CD4-positive, alpha-beta T cell treated with Interleukin-15 for 4 hours (primary cell): ENCODE results near the gene TMEM233.

Source experiments
- DNase-seq: peaks from one replicate; pipeline ENCODE4 v3.0.0-alpha.2; 2020; ENCODE audit warnings: low spot score

TMEM233 gene

DNA sequence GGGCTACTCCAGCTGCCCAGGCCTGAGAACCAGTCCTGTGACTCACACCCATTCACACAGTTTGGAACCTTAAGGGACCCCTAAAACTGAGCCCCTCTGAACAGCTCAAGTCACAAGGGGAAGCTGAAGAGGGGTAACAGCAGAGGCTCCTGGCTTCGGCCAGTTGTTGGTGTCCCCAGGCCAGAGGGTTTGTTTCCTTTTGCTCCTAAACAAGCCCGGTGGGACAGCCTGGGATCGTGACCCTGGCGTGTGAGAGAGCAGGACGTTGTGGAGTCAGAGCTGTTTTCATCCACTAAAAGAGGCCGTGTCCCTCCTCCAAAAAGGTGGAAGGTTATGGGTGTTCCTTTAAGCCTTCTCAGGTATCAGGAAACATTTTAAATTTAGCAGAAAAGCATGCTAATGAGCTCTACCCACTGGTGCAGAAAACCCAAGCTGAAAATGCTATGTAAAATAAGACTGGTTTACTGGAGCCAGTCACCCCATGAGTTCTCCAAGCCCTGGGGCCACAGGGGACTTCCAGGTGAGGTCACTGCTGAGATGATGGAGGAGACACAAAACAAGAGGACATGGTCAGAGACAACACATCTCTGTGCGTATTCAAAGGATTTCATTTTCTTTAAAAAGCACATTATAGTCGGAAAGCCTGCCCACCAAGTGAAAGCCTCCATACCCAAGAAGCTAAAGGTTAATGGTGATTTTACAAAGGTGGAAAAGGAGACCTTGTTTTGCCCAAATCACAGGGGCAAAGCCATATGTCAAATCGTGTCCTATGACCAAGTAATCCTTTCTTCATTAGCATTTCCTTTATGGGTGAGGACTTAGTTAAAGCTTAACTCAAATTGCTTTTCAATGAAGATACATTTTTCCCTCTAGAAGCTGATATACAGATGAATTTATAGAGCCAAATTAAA, 88.4 kb downstream of the TMEM233 start:
- DNase-seq = no peak

DNA sequence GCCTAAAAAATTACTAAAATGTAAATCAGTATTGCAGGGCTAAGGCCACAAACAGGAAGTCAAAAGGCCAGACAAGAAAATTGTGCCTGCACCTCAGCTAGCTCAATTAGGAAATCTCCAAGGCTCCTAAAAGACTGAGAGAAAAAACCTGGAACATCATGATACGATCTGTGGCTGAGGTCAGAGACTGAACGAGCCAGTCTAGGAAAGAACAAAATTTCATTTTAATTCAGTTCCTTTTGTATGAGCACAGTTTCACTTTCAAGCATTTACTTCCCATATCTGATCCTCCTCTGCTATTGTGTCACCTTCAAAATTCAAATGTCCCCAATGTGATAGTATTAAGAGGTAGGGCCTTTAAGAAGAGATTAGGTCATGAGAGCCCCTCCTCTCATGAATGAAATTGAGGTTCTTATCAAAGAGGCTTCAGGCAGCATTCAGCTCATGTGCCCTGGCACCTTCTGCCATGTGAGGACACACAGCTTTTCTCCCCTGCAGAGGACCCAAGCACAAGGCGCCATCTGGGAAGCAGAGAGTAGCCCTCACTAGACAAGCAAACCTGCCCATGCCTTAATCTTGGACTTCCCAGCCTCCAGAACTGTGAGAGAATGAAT, 89.2 kb downstream of the TMEM233 start:
- DNase-seq = no peak

DNA sequence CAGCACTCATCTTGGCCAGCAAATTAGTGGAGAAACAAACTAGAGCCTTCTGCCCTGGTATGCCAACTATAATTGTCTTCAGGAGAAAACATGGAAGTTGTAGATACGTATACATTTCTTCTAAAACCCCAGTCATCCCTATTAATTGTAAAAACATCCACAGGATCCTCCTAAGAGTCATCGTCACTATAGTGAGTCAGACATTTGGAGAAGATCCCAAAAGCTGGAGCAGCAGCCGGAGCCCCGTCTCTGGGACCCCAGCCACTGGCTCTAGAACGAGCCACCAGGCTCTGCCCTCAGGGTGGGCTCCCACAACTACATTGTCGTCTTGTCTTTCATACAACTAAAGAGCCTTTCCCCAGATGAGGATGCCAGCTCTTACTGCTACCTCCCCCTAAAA, 89.8 kb downstream of the TMEM233 start:
- no peak for DNase-seq

DNA sequence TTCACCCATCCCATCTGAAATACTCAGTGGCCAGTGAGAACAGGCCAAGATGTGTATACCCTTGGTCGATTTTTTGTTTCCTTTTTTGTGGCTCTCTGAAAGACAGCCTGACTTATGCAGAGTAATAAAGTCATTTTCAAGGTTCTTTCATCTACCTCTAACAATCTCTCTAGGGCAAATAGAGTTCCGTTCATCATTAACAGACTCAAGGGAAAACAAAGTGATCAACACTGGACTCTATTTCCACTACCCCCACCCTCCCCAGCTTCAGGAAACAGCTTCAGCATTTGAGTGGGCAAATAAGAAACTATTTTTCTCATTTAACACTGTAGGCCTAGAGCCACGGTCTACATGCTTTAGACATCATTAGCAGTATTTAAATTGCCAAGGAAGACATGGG, 90.2 kb downstream of the TMEM233 start:
- no peak for DNase-seq

DNA sequence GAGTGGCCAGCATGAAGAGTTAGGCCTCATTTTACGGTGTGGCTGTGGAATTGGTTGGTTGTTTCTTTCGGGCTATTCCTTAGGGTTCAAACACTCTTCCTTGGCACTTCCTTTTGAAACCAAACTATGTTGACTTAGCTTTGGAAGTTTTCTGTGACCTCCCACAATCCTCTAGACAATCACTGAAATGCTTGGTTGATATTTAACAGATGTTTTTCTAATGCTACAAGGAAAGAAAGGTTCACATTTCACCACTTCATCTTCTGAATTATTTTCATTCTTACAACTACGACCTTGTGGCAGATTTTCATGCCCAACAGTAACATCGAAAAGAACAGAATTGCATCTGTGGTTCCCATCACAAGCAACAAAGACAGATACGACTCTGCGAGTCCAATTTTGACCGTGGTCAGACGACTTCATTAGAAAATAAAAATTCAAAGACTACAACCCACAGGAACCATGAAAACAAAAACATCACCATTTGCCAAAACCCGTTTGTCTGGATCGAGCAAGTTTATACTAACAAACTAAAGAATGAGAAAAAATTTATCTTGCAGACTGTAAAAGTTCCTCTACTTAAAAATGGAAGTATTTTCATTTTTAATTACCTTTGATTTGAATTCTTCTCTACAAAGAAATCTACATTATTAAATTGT, 91.3 kb downstream of the TMEM233 start:
- DNase-seq = no peak

DNA sequence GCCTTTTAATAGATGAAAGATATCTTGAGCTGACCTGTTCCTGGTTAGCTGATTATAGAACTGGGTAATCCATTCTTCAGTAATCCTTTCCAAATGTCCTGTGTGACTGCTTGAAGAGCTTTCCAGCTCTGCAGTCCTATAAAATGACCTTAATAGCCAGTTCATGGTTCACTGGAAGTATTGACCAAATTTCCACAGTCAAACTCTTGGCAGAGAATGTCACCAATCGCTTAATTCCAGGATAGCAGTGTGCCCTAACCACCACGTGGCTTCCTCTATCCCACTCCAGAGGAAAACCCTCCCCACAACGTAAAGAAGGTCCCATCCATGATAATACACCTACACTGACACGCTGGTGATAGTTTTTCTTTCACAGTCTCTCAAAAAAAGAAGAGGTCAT, 91.8 kb downstream of the TMEM233 start:
- DNase-seq = no peak

DNA sequence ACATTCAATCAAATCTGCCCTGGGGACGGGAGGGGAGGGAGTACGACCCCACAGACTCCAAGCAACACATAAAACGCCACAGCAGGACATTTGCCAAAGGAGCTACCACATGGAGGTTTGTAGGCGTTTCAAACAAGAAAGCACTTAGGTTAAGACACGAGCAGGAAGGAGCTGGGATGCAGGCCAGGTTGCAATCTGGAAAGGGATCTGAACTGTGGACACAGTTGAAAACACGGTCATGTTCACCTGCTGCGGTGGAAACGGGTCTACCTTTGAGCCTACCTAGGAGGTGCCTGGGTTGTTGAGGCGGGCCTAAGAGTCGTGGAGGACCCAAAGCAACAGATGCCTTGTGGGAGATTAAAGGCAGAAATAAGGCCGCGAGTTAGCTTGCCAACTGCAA, 92.8 kb downstream of the TMEM233 start:
- DNase-seq = no peak

DNA sequence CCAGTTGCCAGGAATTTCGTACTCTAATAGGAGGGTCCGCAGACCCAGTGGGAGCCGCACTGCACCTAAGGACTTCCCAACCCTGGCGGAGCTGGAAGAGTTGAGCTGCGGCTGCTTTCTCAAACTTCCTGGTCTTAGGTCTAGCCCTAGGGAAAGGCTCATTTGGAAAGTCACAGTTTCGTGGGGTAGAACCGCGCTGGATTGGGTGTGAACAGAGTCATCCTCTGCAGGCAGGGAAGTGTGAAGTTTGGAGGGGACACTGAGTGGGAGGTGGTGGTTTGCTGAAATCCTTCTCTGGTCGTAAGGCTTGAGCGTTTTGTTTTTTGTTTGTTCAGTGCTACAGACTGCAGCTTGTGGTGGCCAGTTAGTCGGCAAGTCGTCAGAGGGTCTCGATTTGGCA, 93.2 kb downstream of the TMEM233 start:
- no peak for DNase-seq

DNA sequence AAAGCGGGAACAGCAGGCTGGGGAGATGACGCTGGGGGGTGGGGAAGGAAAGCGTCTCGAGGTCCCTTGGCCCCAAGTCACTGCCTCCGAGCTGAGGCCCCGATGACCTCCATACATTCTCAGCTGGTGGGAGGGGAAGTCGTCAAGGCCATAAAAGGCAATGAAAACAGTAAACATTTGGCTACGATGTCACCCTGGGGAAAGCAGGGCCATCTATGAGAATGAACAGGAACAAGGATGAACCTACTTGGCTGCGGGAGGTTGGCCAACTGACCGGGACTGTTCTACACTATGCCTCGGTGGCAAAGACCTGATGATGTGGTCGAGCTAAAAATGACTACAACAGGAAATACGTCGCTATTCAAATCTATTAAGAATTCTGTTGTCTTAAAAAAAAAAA, 93.8 kb downstream of the TMEM233 start:
- DNase-seq = no peak

DNA sequence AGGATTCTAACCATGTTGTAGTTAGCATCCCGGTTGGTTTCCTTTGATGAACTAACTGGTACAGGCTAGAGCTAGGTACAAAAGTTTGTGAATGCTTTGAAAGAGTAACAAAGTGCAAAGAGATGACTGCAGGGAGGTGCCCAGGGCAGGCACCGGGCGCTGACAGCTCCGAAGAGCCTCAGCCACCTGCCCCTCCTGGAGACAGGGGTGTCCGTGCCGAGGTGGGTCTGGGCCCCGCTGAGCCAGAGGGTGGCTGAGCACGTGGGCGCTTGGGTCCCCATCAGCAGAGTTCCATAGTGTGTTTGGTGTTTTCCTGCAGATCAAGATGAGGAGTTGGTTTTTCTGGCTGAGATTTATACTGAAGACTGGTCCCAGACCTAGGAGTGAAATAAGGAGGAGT, 94.3 kb downstream of the TMEM233 start:
- no peak for DNase-seq

DNA sequence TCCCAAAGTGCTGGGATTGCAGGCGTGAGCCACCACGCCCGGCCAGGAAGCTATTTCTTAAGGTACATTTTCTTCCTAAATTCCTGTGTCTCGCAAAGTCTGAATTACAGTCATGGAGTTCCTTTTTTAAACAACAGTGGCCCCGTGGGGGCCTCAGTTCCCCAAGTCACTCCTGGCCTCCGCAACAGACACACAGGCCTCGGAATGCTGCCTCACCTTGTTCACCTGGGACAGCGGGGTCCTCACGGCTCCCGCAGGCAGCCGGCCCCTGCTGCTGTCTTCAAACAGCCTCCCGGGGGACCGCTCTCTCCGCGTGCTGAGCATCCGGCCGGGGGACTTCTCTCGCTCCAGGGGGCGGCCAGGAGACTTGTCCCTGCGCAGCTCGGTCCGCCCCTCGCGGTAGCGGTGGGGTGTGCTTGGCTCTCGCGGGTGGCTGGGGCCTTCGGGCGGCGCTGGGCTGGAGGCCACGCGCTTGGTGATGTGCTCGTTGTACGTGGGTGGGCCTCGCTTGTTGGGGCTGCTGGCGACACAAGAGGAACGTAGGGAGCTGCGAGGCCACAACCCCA, 96.4 kb downstream of the TMEM233 start:
- DNase-seq = no peak

DNA sequence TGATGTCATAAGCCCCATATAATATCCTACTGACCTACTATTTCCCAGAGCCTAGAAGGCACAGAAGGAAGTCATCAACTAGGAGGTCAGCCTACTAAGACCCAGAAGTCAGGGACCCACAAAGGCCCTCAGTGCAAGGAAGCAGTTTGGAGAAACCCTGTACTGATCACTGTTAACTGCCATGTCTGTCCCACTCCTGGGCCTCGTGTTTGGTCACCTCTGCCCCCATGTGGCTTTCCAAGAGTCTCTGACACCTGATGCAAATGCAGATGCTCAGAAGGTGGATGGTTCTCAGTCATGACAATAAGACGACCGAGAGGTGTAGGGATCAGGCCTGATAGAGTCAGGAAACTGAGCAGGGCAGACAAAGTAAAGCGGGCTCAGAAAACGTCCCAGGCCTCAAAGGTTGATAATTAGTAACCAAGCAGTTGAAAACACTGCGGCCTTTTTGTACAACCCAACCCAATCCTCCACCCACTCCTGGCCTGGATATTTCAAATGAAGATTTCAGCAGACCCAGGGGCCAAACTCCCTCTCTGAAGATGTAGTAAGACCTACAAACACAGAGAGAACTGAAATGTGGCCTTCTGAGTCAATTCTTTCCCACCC, 97.7 kb downstream of the TMEM233 start:
- no peak for DNase-seq

DNA sequence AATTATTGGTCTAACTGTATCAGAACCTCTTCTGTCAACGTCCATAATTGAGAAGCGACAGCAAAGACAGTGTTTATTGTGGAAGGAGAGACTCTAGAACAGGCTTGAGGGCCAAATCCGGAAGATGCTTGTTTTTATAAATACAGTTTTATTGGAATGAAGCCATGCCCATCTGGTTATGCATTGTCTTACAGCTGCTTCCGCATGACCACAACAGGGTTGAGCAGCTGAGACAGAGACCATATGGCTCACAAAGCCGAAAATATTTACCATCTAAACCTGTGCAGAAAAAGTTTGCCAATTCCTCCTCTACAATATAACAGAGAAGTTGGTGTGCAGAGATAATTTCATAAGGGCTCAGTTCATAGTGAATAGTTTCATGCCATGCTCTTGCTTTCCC, 98.8 kb downstream of the TMEM233 start:
- no peak for DNase-seq
